Dedifferentiated amniotic fluid mesenchymal stem cell (primary cell): ENCODE data around the gene CPA3.

ENCODE experiments used
- DNase-seq: peaks from one replicate; pipeline ENCODE4 v3.0.0-alpha.2; 2016; ENCODE audit errors: extremely low spot score

CPA3 gene

DNA sequence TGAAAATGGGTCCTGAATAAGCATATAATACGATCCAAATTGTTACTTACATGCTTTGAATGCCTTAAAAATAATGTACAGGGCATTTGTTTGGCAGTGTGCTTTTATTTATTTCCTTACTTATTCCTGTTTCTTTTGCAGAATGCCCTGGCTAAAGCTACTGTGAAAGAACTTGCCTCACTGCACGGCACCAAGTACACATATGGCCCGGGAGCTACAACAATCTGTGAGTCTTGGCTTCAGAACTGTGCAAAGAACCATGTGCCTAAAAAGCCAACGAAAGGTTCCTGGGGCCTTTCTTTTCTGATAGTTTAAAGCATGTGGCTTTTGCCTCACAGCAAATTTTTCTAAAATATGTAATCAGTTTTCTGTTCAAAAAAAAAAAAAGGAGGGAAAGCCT, 7.8 kb upstream of the CPA3 start:
- DNase-seq: no peak

GRCh38 chr3:148861277-148861869, 3.7 kb upstream of the CPA3 start:
- peak; percentile 51 for DNase-seq

- no peak for DNase-seq
Measured at GRCh38 chr3:148863297-148863696, 1.8 kb upstream of the CPA3 start.

DNA sequence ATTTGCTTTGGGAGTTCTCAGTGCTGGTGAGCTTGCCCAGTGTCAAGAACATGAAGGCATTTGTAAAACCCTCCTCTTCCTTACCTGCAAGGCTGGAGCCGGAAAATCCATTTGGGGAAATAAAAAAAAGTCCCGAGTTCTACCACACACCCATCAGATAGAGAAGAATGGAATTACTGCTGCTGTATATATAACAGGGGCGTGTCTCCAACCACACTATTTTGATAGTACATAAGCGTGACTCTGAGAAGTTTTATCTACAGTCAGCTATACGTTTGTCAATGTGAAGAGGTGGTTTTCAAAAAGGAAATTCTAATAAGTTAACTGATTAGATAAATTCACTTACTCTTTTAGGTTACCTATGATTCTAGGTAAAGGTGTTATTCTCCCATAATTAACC, 1.3 kb upstream of the CPA3 start:
- no peak for DNase-seq

DNA sequence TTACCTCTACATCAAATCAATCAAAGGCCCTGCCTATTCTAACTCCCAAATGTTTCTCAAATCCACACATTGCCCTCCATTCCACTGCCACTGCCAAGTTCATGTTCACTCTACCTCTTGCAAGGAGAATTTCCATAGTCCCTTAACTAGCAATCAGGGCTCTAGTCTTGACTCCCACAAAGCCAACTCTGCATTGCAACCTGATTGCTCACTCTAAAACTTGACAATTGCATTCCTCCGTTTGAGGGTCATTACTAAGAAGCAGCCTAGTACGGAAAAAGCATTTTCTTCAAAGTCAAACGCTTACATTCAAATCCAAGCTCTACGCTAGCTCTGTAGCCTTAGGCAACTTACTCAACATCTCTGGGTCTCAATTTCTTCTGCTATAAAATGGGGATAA, 1.2 kb downstream of the CPA3 start:
- peak; percentile 73 for DNase-seq

DNA sequence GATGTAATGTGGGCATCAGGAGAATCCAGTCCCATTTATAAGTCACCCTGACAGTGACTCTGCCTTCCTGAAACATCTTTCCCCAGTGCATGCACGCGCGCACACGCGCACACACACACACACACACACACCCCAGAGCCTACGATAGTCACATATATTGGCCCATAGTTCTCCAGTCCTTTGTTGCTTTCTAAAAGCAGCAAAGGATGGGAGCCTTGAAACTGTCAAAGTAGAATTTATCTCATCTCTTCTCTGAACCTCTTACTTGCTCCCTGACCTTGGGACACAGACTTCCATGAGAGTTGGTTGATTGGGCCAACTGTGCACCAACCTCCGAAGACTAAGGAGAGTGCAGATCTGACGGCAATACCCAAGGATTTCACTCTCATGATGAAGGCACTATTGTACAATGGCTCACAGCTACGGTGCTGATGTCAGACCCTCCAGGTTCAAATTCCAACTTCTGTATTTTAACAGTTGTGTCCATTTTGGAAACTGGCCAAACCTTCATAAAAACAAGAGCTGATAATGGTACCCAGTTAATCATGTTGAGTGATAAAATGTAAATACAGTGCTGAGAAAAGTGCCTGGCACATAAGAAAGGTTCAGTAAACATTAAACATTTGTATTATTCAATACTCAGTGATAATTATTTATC, 8.3 kb downstream of the CPA3 start:
- no peak for DNase-seq

DNA sequence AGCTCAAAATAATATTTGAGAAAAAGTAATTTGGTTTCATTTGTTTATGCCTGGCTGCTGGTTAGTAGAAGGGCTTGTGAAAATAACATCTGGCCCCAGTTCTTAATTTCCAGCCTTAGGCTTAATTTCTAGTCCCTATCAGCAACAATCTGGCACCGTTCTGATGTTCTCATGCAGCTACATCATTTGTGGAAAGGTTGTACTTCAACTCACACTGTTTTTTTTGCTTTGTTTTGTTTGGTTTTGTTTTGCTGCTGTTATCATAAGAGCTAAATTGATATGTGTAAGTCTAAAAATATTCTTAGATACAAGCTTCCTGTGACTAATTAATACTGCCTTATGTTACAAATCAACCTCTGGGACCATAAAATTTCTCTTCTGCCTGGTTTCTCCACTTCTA, 8.9 kb downstream of the CPA3 start:
- DNase-seq: no peak

DNA sequence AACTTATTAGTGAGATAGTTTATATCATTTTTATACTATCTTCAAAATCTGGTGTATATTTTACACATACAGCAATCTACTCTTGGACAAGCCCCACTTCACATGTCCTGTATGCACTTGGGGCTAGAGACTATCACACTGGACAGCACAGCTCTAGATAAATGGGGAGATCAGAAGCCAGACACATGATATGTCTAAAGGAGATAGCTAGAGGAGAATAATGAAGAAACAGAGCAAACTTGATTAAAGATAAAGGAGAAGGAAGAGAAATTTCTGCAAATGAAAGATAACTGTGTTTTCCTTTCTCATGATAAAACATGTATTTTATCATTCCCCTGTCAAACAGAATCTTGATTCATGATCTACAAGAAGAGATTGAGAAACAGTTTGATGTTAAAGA, 13.0 kb downstream of the CPA3 start:
- no peak for DNase-seq

DNA sequence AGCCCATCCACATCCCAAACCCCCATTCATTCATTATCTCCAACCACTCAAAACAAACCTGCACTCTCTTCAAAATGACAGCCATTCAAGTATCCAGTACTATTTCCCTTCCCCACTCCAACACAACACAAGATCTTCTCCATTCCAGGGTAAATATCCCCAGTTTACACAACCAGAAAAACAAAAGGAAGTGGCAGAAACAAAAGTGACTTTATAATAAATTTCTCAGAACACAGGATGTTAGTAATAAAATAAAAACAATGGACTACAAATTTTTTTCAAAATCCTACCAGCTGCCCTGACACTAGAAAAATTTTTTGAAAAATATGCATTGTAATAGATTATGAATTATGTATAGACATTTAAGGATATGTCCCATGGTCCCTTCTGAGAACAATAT, 14.2 kb downstream of the CPA3 start:
- DNase-seq: no peak

DNA sequence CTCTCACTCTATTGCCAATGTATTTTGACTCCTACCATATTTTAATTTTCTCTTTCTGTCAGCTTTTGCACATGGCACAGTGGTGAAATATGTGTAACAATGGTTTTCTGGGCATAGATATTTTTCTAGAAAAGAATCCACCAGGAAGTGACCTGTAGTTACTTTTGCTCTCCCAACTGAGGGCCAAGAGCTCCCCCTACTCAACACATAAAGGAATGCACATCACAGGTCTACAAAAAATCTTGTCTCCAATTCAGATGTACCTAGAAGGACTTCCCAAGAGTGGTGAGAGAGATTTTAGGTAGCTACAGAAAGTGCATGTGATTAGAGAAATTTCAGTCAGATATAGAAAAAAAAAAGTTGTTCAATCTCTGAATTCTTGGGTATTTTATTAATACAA, 15.6 kb downstream of the CPA3 start:
- no peak for DNase-seq

DNA sequence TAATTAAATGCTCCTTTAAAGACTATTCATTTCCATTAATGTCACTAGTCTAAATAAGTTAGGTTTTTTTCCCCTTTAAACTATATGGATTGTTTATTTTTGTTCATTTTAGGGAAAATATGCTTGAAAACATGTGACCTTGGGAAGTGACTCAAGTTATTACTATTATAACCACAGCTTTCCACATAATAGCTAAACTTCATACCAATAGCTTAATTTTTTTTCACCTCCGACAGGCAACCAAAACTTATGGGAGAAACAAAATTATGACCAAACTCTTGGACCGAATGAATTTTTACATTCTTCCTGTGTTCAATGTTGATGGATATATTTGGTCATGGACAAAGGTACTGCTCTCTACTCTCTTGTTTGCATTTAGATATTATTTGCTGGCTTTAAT, 16.2 kb downstream of the CPA3 start:
- no peak for DNase-seq

DNA sequence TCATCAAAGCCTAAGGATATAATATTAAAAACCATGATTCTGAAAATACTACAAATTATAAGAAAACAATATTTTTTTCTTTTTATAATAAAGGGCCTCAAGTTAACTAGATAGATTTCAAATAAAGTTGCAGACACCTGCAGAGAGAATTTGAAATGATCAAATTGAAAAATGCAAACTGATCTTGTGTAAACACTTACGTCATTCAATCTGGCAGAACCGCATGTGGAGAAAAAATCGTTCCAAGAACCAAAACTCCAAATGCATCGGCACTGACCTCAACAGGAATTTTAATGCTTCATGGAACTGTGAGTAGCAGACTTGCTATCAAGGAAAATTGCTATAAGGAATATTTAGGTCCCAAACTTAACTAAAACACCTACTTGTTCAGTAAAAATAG, 17.2 kb downstream of the CPA3 start:
- DNase-seq: peak; percentile 61

GRCh38 chr3:148883163-148883562, 18.1 kb downstream of the CPA3 start:
- no peak for DNase-seq

GRCh38 chr3:148884261-148884660, 19.2 kb downstream of the CPA3 start:
- DNase-seq: no peak

GRCh38 chr3:148889828-148890227, 24.7 kb downstream of the CPA3 start:
- DNase-seq: no peak

DNA sequence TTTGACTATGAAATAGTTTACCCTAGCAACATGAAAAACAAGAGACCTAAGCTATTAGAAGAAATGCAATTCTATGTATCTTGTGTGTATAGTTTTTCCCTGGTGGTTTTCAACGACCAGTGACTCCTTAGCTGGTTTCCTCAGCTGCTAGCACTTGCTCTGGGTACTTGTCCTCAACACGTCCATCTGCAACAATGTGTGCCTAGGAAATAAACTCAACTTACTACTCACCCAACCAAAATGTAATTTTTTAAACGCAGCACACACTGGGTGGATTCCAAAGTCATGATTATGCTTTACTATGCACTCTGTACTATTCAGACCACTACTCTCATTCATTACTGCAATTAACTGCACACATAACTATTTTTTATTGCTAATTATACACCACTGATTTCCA, 31.0 kb downstream of the CPA3 start:
- no peak for DNase-seq

GRCh38 chr3:148901987-148902791, 37.1 kb downstream of the CPA3 start:
- DNase-seq: peak; percentile 86

DNA sequence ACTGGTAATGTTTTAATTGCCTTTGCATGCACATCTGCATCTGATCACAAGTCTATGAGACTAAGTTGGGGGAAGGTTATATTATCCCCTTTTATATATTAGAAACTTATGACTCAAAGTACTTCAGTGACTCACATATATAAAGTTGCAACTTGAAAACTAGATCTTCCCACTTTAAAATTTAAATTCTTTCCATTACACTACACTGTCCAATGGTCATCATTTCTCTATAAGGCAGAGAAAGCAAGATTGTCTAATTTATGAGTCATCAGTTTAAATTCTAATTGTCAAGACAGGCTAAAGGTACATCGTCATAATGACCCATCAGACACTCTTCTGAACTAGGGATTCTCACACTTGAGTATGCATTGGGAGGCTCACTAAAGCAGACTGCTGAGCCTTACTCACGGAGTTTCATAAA, 37.9 kb downstream of the CPA3 start:
- peak; percentile 58 for DNase-seq

DNA sequence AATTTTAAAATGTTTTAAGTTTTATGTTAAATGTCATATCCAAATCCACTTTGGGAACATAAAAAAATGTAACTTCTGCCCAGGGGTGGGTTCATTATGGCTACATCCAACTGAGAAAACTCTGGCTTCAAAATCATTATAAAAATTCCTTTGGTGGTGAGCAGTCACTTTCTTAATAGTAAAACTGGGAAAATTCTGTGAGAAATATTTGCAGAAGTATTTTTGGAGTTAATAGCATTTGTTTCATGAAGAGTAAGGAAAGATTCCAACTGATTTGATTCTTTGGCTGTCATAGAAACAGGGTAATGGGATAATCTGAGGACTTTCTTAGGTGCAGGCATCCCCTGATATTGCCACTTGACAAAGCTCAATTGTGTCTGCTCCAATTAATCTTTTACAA, 38.8 kb downstream of the CPA3 start:
- no peak for DNase-seq

- DNase-seq: no peak
Measured at GRCh38 chr3:148906667-148907066, 41.6 kb downstream of the CPA3 start.

- DNase-seq: no peak
Measured at GRCh38 chr3:148911173-148911572, 46.1 kb downstream of the CPA3 start.

GRCh38 chr3:148911592-148911991, 46.5 kb downstream of the CPA3 start:
- DNase-seq: no peak
